GM23248 (cell line): ENCODE results near the gene TGFB1I1. TPM values are rescaled to one million over a fixed set of nuclear protein-coding genes. Genes with fewer than 3 reads are reported as not detected.

ENCODE experiments used
- DNase-seq: peaks from one replicate; pipeline ENCODE4 v3.0.0-alpha.2; 2015
- H2AFZ ChIP-seq: fragments of 200-600 bp; sonication (generic); 2 replicates; pipeline ENCODE4 v1.6.1; 2016; ENCODE audit warnings: antibody characterized with exemption
- H3F3A ChIP-seq: fragments of 200-600 bp; sonication (generic); 2 replicates; pipeline ENCODE4 v1.6.1; 2016; ENCODE audit warnings: mild to moderate bottlenecking, antibody characterized with exemption, mixed run types; ENCODE audit not compliant: insufficient read depth
- H3K27ac ChIP-seq: fragments of 200-600 bp; sonication (generic); 2 replicates; pipeline ENCODE4 v1.5.1; 2016; ENCODE audit warnings: mild to moderate bottlenecking
- H3K27me3 ChIP-seq: fragments of 200-600 bp; sonication (generic); replicated peaks from 2 replicates; pipeline ENCODE4 v1.6.1; 2016; ENCODE audit warnings: mild to moderate bottlenecking; ENCODE audit not compliant: insufficient read depth
- H3K36me3 ChIP-seq: fragments of 200-600 bp; sonication (generic); 2 replicates; pipeline ENCODE4 v1.6.1; 2016; ENCODE audit warnings: low read depth, mild to moderate bottlenecking
- H3K4me1 ChIP-seq: fragments of 200-600 bp; sonication (generic); 2 replicates; pipeline ENCODE4 v1.6.1; 2016; ENCODE audit warnings: mild to moderate bottlenecking; ENCODE audit not compliant: insufficient read depth
- H3K4me2 ChIP-seq: fragments of 200-600 bp; sonication (generic); one replicate; pipeline ENCODE4 v1.6.1; 2016; ENCODE audit warnings: mild to moderate bottlenecking; ENCODE audit not compliant: unreplicated experiment
- H3K4me3 ChIP-seq: fragments of 200-600 bp; sonication (generic); 2 replicates; pipeline ENCODE4 v1.5.1; 2016; ENCODE audit warnings: mild to moderate bottlenecking
- H3K79me2 ChIP-seq: fragments of 200-600 bp; sonication (generic); 2 replicates; pipeline ENCODE4 v1.6.1; 2016; ENCODE audit warnings: mild to moderate bottlenecking; ENCODE audit not compliant: insufficient read depth
- H3K9ac ChIP-seq: fragments of 200-600 bp; sonication (generic); 2 replicates; pipeline ENCODE4 v1.6.1; 2016; ENCODE audit warnings: mild to moderate bottlenecking
- H3K9me2 ChIP-seq: fragments of 200-600 bp; sonication (generic); 2 replicates; pipeline ENCODE4 v1.6.1; 2016; ENCODE audit warnings: mixed run types, mild to moderate bottlenecking, moderate library complexity; ENCODE audit not compliant: insufficient read depth
- H3K9me3 ChIP-seq: fragments of 200-600 bp; sonication (generic); one replicate; pipeline ENCODE4 v1.6.1; 2017; ENCODE audit warnings: low read depth
- H4K20me1 ChIP-seq: fragments of 200-600 bp; sonication (generic); 2 replicates; pipeline ENCODE4 v1.6.0; 2016; ENCODE audit not compliant: insufficient read depth
- EZH2 ChIP-seq: fragments of 200-600 bp; sonication (generic); IDR thresholded peaks from 2 replicates; pipeline ENCODE4 v1.6.1; 2018; ENCODE audit warnings: antibody characterized with exemption, mild to moderate bottlenecking; ENCODE audit not compliant: insufficient read depth, poor library complexity, severe bottlenecking
- EZH2phosphoT487 ChIP-seq: fragments of 200-600 bp; sonication (generic); IDR thresholded peaks from 2 replicates; pipeline ENCODE4 v1.6.1; 2018; ENCODE audit warnings: antibody characterized with exemption, moderate library complexity, mild to moderate bottlenecking, low read depth; ENCODE audit not compliant: insufficient read depth
- WGBS, 2 experiments: methylation state at CpG; one replicate each; pipeline ENCODE4 v1.1.6; 2015 to 2017; ENCODE audit warnings: low lambda C conversion rate in 2 of 2, low coverage in 1 of 2; ENCODE audit errors: missing lambda C conversion rate in 2 of 2; 5-methylcytosine and 5-hydroxymethylcytosine counted together
- in situ Hi-C: fragments of 300-500 bp; cut with MboI; formaldehyde crosslinking; loops from 2 replicates; pipeline ENCODE4 v1.15.0; 2020
- polyA plus RNA-seq: library from polyadenylated mRNA; unstranded; fragments of >200 nt; fragmentation: Nextera tagmentation; extraction: Ambion mirVana; gene quantifications from 2 replicates; pipeline ENCODE4 v1.2.1, GENCODE V29; 2016
- total RNA-seq: library from RNA; depleted of rRNA; stranded (reverse); fragments of >200 nt; shearing (Covaris generic); gene quantifications from 2 replicates; pipeline ENCODE4 v1.2.3, GENCODE V29; 2014

Gene TGFB1I1
- total and polyA plus RNA-seq, 2 experiments from 2014 or later = 88.5 to 174 TPM

DNA sequence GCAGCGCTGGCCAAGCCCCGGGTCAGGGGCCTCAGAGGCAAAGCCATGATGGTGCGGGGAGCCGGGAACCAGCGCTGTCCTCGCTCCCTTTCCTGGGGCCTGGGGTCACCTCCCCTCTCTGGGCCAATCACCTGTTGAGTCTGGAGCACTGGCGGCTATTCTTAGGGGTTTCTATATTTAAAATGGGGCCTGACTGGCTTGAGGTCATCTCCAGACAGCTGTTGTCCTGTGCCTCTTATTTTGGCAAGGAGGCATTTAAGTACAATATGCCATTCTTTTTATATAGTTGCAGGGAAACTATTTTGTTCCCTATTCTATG lies 43.7 kb upstream of the TGFB1I1 start, which contains the start of gene COX6A2:
COX6A2 (minus strand) TSS at position 82 of the 319 bp plus-strand sequence; CDS start at position 47, 35 bp downstream.
- H2AFZ ChIP-seq = peak within 1 kb of the TSS; percentile 83
- H4K20me1 ChIP-seq = no peaks in the 10 kb centered on the region
- H3K79me2 ChIP-seq = no peaks in the 10 kb centered on the region
- H3K4me3 ChIP-seq = peak within 1 kb of the TSS; percentile 64
- TF ChIP-seq EZH2phosphoT487 (no peak), EZH2 (no peak)
- H3K4me2 ChIP-seq = peak within 1 kb of the TSS; percentile 43
- no peaks in the 10 kb centered on the region for H3K9me2 ChIP-seq
- H3K36me3 ChIP-seq = no peaks in the 10 kb centered on the region
- 46 to 48% methylated on average over 5 to 7 of the region's 7 CpGs for WGBS, 2 experiments
- no peak within 1 kb of the TSS for H3K27ac ChIP-seq
- no peaks in the 10 kb centered on the region for H3K4me1 ChIP-seq
- H3K27me3 ChIP-seq = no peaks in the 10 kb centered on the region; the same call in 1 of the 2 replicates
- H3K9me3 ChIP-seq = no peaks in the 10 kb centered on the region
- H3K9ac ChIP-seq = no peak within 1 kb of the TSS
- H3F3A ChIP-seq = peaks cover 3% of the 10 kb centered on the region; the same call in 1 of the 2 replicates
- in situ Hi-C loops = loop anchor here (10.0 to 25.0 kb wide), 2 partner anchors 203 to 441 kb away; partner anchors contain the start of gene HSD3B7
- DNase-seq = no peak

- Histone ChIP-seq H3K4me2 (no peak overlapping the region), H3K27ac (no peak overlapping the region), H3K9ac (no peak overlapping the region), H3K9me2 (no peaks in the 10 kb centered on the region), H4K20me1 (no peaks in the 10 kb centered on the region), H3K79me2 (no peaks in the 10 kb centered on the region), H3K9me3 (no peaks in the 10 kb centered on the region), H3F3A (peaks cover 3% of the 10 kb centered on the region; the same call in 1 of the 2 replicates), H3K4me3 (no peak overlapping the region), H3K36me3 (no peaks in the 10 kb centered on the region), H2AFZ (no peak overlapping the region), H3K27me3 (no peaks in the 10 kb centered on the region; the same call in 1 of the 2 replicates), H3K4me1 (no peaks in the 10 kb centered on the region)
- TF ChIP-seq EZH2 (no peak), EZH2phosphoT487 (no peak)
- in situ Hi-C loops = loop anchor here (10.0 to 25.0 kb wide), 2 partner anchors 204 to 441 kb away; partner anchors contain the start of gene HSD3B7
- WGBS, 2 experiments = 68 to 79% methylated on average over 7 of the region's 7 CpGs
- peak; percentile 18 for DNase-seq
Observed at GRCh38 chr16:31428638-31429247, 43.2 kb upstream of the TGFB1I1 start.

- TF ChIP-seq EZH2phosphoT487 = no peak
- no peak for TF ChIP-seq EZH2
- Histone ChIP-seq H3K4me2 (no peak overlapping the region), H3K27ac (no peak overlapping the region), H3K79me2 (no peaks in the 10 kb centered on the region), H3K4me3 (no peak overlapping the region), H3K9ac (no peak overlapping the region), H3K9me2 (no peaks in the 10 kb centered on the region), H3K4me1 (no peaks in the 10 kb centered on the region), H3K36me3 (no peaks in the 10 kb centered on the region), H3F3A (peaks cover 3% of the 10 kb centered on the region; the same call in 1 of the 2 replicates), H4K20me1 (no peaks in the 10 kb centered on the region), H2AFZ (no peak overlapping the region), H3K9me3 (no peaks in the 10 kb centered on the region), H3K27me3 (no peaks in the 10 kb centered on the region; the same call in 1 of the 2 replicates)
- in situ Hi-C loops = loop anchor here (10.0 to 25.0 kb wide), 2 partner anchors 205 to 442 kb away; partner anchors contain the start of gene HSD3B7
- 11 to 16% methylated on average over 1 of the region's 1 CpG for WGBS, 2 experiments
- no peak for DNase-seq
Observed at GRCh38 chr16:31429314-31429713, 42.6 kb upstream of the TGFB1I1 start.

DNA sequence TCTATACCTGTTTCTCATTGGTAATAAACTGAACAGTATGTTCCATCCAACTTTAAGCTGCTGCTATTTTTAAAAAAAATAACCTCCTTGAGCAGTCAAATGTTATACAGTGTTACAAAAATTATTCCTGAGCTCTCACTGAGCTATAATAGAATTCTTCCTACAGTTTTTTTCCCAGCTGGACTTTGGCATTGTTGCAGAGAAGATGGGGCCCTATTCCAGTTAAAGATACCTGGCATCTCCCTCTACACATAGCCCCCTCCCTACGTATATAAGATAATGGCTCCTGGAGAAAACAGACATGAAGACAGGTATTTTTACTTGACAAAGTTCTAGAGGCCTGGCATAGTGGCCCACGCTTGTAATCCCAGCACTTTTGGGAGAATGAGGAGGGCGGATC lies 42.2 kb upstream of the TGFB1I1 start:
- Histone ChIP-seq H3F3A (peaks cover 3% of the 10 kb centered on the region; the same call in 1 of the 2 replicates), H4K20me1 (no peaks in the 10 kb centered on the region), H3K9ac (no peak overlapping the region), H3K4me2 (no peak overlapping the region), H3K4me1 (no peaks in the 10 kb centered on the region), H3K79me2 (no peaks in the 10 kb centered on the region), H3K9me2 (no peaks in the 10 kb centered on the region), H3K4me3 (no peak overlapping the region), H3K27me3 (no peaks in the 10 kb centered on the region; the same call in 1 of the 2 replicates), H3K27ac (no peak overlapping the region), H3K36me3 (no peaks in the 10 kb centered on the region), H3K9me3 (no peaks in the 10 kb centered on the region), H2AFZ (no peak overlapping the region)
- TF ChIP-seq EZH2phosphoT487 = no peak
- TF ChIP-seq EZH2 = no peak
- no peak for DNase-seq
- WGBS, 2 experiments = 81 to 89% methylated on average over 3 of the region's 3 CpGs
- in situ Hi-C loops = loop anchor here (10.0 to 25.0 kb wide), 2 partner anchors 205 to 442 kb away; partner anchors contain the start of gene HSD3B7
